WI38 (cell line): Measurements from ENCODE around the gene FXR2.
"Not testable (repeated sequence)": the region's sequence is repeated elsewhere in the genome, so short reads cannot be mapped to it uniquely, and the experiment has no call there.

Source experiments
- H3K4me3 ChIP-seq: 2 replicates; pipeline ENCODE4 v1.5.1; 2011; ENCODE audit warnings: low read depth, mild to moderate bottlenecking, control low read depth, low read length
- CTCF ChIP-seq: IDR thresholded peaks from 2 replicates; pipeline ENCODE4 v1.5.1; 2012; ENCODE audit warnings: low read depth, mild to moderate bottlenecking, control low read depth, low read length

The FXR2 gene

GRCh38 chr17:7612294-7612640, 2.4 kb downstream of the FXR2 start:
- no peak for TF ChIP-seq CTCF
- no peak overlapping the region for H3K4me3 ChIP-seq

- H3K4me3 ChIP-seq: no peak overlapping the region
- no peak for TF ChIP-seq CTCF
Observed at GRCh38 chr17:7611635-7612293, 2.9 kb downstream of the FXR2 start.

- TF ChIP-seq CTCF: no peak
Observed at GRCh38 chr17:7610641-7611040, 4.1 kb downstream of the FXR2 start.

GRCh38 chr17:7606280-7606679, 8.4 kb downstream of the FXR2 start:
- no peak overlapping the region for H3K4me3 ChIP-seq
- TF ChIP-seq CTCF: no peak

More at GRCh38 chr17:7610641-7611040, 4.1 kb downstream of the FXR2 start:
- no peak overlapping the region for H3K4me3 ChIP-seq

GRCh38 chr17:7597561-7597960, 17.1 kb downstream of the FXR2 start:
- not testable (repeated sequence) for H3K4me3 ChIP-seq

- no peak overlapping the region for H3K4me3 ChIP-seq
- no peak for TF ChIP-seq CTCF
Observed at GRCh38 chr17:7593296-7593695, 21.4 kb downstream of the FXR2 start.

- TF ChIP-seq CTCF: no peak
- no peak overlapping the region for H3K4me3 ChIP-seq
Observed at GRCh38 chr17:7592422-7593021, 22.2 kb downstream of the FXR2 start.

- TF ChIP-seq CTCF: no peak
- H3K4me3 ChIP-seq: no peak overlapping the region
Observed at GRCh38 chr17:7591596-7591995, 23.1 kb downstream of the FXR2 start.
